GM19193 (cell line): Measurements from ENCODE around the gene TAF8.

Source experiments
- POLR2A ChIP-seq: IDR thresholded peaks from 4 replicates; pipeline ENCODE4 v1.6.1; 2011; ENCODE audit not compliant: insufficient read depth, insufficient read length; ENCODE audit errors: extremely low read depth

The TAF8 gene

DNA sequence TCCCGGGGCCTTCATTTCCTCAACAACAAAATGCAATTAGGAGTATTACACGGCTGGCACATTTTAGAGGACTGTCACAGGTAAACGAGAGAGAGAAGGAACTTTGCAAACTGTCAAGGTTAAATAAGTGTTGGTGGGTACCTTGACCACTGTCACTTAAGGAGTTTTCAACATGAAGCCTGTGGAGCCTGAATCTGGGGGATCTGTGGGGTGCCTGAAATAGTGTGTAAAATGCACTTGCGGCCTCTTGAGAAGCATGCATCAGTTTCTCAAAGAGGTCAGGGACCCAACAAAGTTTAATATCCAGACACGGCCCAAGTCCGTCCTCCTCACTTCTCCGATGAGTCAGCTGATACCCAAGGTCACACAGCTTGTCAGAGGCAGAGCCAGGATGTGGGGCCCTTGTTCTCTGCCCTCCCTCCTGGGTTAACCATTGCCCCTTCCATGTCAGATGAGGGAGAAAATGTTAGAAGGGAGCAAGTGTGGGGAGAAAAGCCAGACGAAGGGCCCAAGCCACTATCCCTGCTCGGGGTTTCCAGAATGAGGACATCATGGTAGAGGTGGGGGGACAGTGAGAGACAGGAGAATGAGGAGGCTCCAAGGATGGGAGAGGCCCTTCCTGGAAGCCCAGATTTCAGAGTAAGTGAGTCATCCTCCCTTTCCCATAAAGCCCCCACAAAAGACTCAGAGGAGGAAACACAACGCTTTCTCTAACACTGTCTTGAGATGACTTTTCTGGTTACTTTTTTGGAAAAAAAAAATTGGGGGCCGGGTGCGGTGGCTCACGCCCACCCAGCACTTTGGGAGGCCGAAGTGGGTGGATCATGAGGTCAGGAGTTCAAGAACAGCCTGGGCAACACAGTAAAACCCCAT is 49.9 kb downstream of the TAF8 start:
- no peak for TF ChIP-seq POLR2A

DNA sequence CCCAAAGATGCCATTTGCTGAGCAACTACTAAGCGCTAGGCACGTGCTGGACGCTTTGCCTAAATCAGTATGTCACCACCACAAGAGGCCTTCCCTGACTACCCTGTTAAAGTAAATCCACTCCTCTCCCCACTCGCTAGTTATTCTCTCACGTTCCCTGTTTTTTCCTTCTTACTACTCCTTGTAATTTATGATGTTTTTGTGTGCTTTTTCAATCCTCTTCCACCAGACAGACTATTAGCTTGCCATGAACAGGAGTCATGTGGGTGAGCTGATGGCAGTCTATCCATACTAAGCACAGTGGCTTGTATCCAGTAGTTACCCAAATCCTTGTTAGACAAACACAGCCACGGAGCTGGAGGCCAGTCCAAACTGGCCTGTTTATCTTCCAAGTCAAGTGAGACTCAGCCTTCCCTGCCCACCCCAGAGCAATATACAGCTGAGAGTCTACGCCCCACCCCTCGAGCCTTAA is 50.9 kb downstream of the TAF8 start:
- no peak for TF ChIP-seq POLR2A

DNA sequence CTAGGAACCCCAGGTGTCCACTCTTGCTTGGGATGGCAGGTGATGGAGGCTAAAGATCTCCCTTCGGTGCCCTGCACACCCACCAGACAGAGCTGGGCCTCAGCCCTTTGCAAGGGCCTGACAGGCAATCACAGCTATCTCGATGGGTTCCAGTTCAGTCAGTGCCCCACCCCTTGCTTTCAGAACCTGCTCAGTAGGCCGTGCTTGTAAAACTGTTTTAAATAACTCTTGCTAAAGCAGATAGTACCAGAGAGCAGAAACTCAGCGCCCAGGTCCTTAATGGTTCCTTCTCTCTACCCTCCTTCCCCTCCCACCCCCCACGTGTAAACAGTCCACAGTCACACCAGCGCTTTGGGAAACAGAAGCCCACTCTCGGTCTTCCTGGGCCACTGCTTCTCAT is 52.9 kb downstream of the TAF8 start:
- TF ChIP-seq POLR2A, result no peak

DNA sequence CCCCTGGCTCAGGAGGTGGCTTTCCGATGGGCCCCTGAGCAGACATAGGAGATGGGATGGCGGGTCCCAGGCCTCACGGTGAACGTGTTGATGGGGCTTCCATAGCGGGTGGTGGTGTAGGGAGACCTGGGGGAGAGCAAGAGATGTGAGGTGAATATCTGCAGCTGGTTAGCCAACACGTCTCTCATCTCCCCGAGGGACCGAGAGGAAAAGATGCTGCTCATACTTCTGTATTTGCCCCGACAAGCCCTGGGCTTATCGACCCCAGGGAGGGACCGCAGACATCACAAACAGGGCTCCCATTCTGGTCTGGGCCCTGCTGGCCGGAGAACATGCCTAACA is 53.4 kb downstream of the TAF8 start:
- TF ChIP-seq POLR2A, result no peak

DNA sequence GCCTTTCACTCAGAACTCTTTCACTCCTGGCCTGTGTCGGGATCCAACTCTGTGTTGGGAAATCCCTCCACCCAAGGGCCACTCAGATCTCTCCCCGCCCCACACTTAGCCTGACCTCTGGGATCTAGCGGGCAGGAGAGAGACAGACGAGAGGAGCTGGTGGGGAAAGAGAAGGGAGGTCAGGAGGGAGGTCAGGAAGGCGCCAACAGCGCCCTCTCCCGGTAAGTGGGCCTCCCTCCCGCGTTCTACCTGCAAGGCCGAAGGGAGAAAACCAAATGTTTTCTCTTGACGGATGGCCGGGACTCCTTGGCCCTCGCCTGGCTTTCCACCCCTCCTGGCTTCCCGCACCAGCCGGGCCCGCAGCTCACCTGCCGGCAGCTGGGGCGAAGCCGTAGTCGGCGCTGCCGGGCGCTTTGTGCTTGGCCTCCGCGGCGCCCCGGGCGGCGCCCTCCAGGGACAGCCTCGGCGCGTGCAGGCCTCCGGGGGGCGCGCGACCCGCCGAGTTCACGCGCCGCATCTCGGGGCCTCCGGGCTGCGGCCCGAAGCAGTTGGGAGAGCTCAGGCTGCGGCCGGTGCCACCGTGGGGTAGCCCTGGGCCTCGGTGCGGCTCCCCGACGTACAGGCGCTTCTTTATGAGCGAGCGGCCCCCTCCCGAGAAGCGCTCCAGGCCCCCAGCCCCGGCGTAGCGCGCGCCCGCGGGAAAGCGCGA is 53.9 kb downstream of the TAF8 start:
- TF ChIP-seq POLR2A, result no peak

DNA sequence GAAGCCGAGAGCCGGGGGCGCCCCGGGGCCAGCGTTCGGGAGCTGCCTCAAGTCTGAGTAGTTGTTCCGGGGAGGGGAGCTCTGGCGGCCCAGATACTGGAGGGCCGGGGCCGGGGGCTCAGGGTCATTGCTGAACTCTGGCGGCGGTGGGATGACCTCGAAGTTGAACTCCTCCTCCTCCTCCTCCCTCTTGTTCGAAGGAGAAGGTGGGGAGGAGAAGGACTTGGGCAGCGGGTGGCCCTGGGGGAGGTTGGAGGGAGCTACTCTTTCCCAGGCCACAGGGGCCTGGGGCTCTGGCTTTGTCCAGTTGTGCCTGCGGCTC is 54.4 kb downstream of the TAF8 start:
- no peak for TF ChIP-seq POLR2A

DNA sequence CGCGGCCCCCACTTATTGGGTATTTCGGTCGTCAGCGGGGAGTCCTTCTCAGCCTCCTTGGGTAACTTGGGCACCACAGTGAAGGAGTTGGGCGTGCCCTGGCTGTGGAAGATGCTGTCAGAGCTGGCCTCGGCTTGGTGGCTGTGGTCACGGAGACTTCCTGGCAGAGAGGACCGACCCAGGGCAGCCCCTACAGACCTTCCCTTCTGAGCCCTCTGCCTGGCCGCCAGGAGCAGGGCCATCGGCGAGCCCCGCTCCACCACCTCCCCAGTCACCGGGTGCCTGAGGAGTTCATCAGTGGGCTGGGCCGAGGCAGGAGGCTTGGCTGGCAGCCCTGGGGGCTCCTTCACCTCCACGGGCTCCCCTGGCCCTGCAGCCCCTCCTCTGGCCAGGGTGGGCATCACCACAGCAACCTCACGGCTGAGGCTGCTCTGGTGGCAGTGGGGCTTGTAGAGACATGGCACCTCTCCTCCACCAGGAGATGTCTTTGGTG is 54.9 kb downstream of the TAF8 start:
- TF ChIP-seq POLR2A, result no peak

DNA sequence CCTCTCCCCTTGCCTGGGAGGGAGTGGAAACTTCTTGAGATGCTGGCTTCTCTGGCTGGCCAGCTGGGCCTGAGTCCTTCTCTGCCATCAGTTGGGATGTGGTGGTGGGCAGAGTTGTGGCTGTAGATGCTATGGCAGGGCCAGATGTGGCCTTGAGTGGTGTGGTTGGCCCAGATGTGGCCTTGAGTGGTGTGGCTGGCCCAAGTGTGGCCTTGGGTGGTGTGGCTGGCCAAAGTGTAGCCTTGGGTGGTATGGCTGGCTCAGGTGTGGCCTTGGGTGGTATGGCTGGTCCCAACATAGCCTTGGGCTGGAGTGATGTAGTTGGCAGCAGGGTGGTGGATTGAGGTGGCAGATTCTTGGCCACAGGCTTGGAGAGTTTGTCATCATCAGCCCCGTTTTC is 55.4 kb downstream of the TAF8 start:
- TF ChIP-seq POLR2A, result no peak

DNA sequence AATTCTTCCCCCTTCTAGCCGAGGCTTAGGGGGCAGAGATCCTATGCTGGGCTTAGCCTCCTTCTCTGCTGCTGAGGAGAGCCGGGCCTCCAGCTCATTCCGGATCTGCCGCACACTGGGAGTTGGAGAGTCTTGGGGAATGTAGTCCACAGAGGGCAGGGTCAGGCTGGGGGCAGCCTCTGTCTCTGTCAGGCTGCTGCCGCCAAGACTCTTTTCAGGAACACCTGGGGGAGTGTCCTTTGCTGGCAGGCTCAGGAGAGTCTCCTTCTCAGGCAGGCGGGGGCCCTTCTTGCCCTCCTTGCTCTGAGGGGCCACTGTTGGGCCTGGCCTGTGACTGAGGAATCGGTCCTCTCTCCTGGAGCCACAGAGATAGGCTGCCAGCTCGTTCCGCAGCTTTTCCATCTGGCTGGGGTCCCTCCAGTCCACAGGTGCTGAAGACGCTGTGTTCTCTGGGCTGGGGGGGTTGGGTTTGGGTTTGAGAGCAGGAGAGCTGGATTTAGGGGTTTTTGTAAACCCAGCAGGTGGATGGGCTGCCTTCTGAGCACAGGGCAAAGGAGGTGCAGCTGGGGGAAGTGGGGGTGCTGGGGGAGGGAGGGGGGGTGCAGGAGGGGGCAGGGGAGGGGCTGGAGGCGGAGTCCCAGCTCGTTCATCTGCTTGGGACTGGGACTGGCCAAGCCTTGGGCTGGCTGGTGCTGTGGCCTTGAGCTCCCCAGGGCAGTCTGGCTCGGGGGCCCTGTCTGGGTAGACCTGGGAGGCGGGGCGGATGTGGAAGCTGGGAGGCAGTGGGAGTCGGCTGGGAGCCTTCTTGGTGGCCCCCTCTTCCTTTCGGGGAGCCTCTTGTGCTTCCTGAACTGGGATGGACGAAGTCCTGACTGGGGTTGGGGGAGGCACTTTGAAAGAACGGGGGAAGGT is 56.0 kb downstream of the TAF8 start:
- no peak for TF ChIP-seq POLR2A

DNA sequence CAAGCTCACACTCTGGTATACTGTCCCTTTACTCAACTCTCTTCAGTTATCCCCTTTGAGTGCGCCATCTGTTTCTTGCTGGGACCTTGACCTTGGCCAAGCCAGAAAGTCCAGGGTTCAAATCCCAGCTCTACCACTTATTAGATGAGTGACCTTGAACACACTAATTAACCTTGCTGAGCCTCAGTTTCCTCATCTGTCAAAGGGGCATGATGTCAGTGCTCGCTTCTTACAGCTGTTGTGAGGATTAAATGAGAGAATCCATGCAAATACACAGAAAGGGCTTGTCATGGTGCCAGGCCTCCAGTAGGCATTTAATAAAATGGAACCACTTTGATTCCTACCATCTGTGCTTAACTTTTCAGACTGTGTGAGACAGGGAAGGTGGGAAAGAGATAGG is 57.7 kb downstream of the TAF8 start:
- no peak for TF ChIP-seq POLR2A

DNA sequence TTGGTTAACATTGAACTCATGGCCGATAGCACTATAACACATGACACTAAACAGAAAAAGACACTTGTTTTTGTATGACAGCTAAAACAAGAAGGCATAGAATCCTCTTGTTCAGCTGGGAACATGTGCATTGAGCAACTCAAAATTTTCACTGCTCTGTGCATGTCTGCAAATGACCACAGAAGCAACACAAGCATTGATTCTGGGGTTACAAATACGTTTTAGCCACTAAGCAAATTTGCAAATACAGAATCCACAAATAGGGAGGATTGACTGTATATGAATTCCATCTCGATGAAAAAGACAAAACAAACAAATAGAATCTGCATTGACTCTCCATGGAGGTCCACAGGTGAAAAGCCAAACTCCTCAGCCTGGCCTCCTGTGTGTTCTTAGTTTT is 60.4 kb downstream of the TAF8 start:
- no peak for TF ChIP-seq POLR2A

DNA sequence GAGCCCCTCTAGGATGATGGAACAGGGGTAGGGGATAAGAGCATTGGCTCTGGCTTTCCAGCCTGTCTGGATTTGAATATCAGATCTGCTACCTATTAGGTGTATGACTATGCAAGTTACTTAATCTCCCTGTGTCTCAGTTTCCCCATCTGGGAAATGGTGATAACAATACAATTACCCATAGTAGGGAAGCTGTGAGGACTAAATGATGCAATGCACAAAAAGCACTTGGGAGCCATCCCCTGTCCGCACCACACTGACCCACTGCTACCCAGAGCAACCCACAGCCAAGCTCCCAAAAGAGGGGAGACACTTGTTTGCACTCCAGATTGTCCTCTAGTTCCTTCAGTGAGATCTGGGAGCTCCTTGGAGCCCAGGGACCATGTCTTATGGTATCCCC is 62.0 kb downstream of the TAF8 start:
- no peak for TF ChIP-seq POLR2A

DNA sequence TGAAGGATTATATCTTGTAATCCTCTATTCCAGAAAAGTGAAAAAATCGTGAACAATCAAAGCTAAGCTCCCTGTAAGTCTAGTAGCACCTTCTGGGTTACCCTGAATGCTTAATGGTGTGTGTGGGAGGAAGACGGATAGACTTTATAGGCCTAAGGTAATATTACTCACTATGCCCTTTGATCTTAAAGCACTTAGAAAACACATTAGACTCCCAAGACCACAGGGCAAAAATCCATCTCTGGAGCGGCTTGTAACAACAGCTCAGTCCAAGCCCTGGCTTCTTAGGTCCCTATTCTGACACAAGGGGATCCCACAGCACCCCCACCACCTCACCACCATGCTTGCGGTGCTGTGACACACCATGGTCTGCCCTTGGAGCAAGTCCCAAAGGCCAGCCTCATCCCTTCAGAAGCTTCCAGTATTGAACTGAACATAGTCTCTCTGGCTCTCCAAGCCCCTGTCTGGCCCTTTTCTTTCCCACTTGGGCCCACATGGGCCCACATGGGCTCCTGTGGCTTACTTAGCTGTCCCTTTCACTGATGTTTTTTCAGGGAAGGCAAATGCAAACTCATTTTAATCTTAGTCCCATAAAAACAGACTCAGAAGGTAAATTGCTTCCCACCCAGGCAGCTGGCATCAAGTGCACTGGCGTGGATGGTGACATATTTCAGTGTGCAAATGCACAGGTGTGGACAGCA is 63.8 kb downstream of the TAF8 start:
- TF ChIP-seq POLR2A, result no peak

DNA sequence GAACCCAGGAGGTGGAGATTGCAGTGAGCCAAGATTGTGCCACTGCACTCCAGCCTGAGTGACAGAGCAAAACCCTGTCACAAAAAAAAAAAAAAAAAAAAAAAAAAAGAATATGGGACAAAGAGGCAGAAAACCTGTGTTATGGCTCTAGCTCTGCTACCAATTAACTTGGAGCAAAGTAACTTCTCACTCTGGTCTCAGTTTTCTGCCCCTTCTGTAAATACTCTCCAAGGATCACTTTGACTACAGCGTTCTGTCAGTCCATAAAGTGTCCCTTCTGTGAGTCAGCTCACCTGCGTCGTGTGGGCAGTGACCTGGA is 67.5 kb downstream of the TAF8 start:
- no peak for TF ChIP-seq POLR2A

DNA sequence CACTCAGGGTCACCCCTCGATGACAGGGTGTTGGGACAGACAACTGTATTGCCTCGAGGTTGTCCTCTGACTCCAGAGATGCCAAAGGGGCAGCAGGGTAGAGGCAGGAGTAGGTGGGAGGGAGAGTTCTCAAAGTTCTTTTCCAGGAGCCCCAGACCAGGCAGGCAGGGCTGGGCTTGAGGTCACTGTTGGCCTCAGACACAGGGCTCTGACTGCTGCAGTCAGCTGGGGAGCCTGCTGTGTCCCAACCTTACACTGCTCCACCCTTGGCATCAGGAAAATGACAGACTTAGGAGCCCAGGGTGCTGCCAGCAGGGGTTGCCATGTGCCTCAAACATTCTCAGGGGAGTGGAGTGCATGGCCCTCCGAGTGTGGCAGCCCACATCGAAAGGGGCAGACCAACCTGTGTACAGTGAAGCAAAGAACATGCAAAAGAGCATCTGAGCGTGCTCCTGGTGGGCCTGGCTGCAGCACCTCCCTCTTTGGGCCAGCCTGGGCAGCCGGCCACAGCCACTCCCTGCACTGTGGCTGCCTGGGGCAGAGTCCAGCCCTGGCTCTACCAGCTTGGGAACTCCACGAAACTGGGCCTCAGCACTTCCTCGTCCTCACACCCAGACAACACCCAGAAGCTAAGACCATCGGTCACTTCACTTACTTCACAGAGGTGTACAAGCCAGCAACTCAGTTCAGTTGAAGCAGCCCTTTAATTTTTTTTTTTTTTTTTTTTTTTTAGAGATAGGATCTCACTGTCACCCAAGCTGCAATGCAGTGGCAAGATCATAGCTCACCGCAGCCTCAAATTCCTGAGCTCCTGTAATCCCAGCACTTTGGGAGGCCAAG is 68.1 kb downstream of the TAF8 start:
- TF ChIP-seq POLR2A, result no peak
